Thymus (tissue), 11 donors: ENCODE results near the gene CCL4. TPM values are rescaled to one million over a fixed set of nuclear protein-coding genes. Genes with fewer than 3 reads are reported as not detected.
"Not testable (repeated sequence)": the region's sequence is repeated elsewhere in the genome, so short reads cannot be mapped to it uniquely, and the experiment has no call there.

ENCODE experiments used
- DNase-seq, 9 donors: peaks; one replicate each; pipeline ENCODE4 v3.0.0-alpha.2; 2013; ENCODE audit warnings: low spot score in 9 of 9, low read depth in 6 of 9, missing footprints in 1 of 9
- H3K27ac ChIP-seq, 2 donors: one replicate each; pipeline ENCODE4 v1.5.1; 2013; ENCODE audit warnings: control low read depth in 1 of 2, low read depth in 1 of 2, low read length in 1 of 2, mild to moderate bottlenecking in 1 of 2, moderate library complexity in 1 of 2
- H3K27me3 ChIP-seq, 2 donors: one replicate each; pipeline ENCODE4 v1.5.1; 2013; ENCODE audit warnings: low read length in 1 of 2; ENCODE audit not compliant: control insufficient read depth in 2 of 2, insufficient read depth in 1 of 2
- H3K36me3 ChIP-seq, 2 donors: one replicate each; pipeline ENCODE4 v1.5.1; 2013; ENCODE audit warnings: low read length in 1 of 2, mild to moderate bottlenecking in 1 of 2, moderate library complexity in 1 of 2; ENCODE audit not compliant: control insufficient read depth in 2 of 2, insufficient read depth in 2 of 2
- H3K4me1 ChIP-seq, 2 donors: one replicate each; pipeline ENCODE4 v1.5.1; 2013; ENCODE audit warnings: low read length in 2 of 2; ENCODE audit not compliant: control insufficient read depth in 2 of 2, insufficient read depth in 2 of 2
- H3K4me3 ChIP-seq, 2 donors: one replicate each; pipeline ENCODE4 v1.5.1; 2013; ENCODE audit warnings: low read length in 2 of 2, control low read depth in 1 of 2, mild to moderate bottlenecking in 1 of 2
- H3K9me3 ChIP-seq, 2 donors: one replicate each; pipeline ENCODE4 v1.5.1; 2013; ENCODE audit warnings: low read length in 1 of 2, mild to moderate bottlenecking in 1 of 2; ENCODE audit not compliant: control insufficient read depth in 2 of 2, insufficient read depth in 1 of 2
- WGBS: extraction: QIAGEN DNeasy Blood & Tissue Kit; methylation state at CpG from one replicate; pipeline ENCODE4 v1.1.7; 2013; 5-methylcytosine and 5-hydroxymethylcytosine counted together
- polyA plus RNA-seq: library from polyadenylated mRNA; stranded (reverse); fragments of 200-250 nt; gene quantifications from one replicate; pipeline ENCODE4 v1.2.3, GENCODE V29; 2013
- total RNA-seq: library from RNA; stranded (reverse); fragments of 120-200 nt; gene quantifications from one replicate; pipeline ENCODE4 v1.2.4, GENCODE V29; 2013
- donor health status: healthy.

The CCL4 gene
- total and polyA plus RNA-seq, 2 donors = 7.3 to 15.4 TPM

DNA sequence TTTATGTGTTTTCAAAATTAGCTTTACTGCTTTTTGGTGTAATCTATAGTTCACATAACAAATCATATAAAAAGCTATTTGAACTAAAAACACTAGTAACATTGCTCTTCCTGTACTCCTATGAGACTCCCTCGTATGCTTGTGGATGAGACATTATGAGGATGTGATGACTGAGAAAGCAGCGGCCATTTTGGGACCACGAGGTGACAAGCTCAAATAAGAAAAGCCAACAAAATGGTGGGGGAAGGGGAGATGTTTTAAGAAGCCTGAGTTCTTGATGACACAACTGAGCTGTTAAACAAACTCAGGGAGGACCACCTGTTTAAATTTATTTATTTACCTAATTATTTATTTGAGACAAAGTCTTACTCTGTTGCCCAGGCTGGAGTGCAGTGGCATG lies 35.1 kb upstream of the CCL4 start:
- no peak for DNase-seq
- Histone ChIP-seq H3K4me3 (no peak overlapping the region), H3K9me3 (no peaks in the 10 kb centered on the region), H3K27me3 (no peaks in the 10 kb centered on the region), H3K36me3 (no peaks in the 10 kb centered on the region), H3K27ac (no peak overlapping the region), H3K4me1 (no peaks in the 10 kb centered on the region)
- WGBS = 92% methylated on average over 3 of the region's 3 CpGs

DNA sequence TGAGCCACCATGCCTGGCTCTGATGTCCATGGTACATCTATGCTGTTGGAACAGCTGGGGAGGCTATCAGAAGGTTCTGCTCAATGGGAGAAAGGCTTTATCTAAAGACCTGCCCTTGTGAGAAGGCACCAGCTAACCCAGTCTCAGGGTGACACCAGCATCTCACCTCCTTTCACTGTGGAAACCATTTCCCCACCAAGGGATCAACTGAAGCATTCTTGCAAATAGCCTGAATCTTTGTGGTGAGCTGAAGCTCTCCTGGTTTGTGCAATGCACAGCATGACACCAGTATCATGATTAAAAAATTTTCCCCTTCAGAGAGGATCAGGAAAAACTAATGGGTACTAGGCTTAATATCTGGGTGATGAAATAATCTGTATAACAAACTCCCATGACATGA lies 34.5 kb upstream of the CCL4 start:
- no peaks in the 10 kb centered on the region for H3K9me3 ChIP-seq
- no peaks in the 10 kb centered on the region for H3K27me3 ChIP-seq
- H3K4me3 ChIP-seq = no peak overlapping the region
- no peaks in the 10 kb centered on the region for H3K4me1 ChIP-seq
- no peak overlapping the region for H3K27ac ChIP-seq
- no peak for DNase-seq
- no peaks in the 10 kb centered on the region for H3K36me3 ChIP-seq

DNA sequence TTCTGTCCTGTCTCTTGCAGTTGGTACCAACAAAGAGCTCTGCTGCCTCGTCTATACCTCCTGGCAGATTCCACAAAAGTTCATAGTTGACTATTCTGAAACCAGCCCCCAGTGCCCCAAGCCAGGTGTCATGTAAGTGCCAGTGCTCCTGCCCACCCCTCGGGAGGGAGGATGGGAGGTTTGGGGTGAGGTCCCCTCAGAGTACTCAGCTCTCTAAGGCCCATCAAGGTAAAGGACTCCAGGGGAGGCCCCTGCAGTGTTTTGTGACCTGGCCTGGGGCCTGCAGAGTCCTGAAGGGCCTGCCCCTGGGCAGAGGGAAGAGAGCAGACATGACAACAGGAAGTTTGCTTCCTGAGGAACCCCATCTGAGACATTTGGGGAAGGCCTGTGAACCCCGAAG lies 33.2 kb upstream of the CCL4 start:
- no peaks in the 10 kb centered on the region for H3K9me3 ChIP-seq
- no peak overlapping the region for H3K4me3 ChIP-seq
- H3K4me1 ChIP-seq = no peaks in the 10 kb centered on the region
- H3K27me3 ChIP-seq = no peaks in the 10 kb centered on the region
- WGBS = 74% methylated on average over 3 of the region's 3 CpGs
- no peaks in the 10 kb centered on the region for H3K36me3 ChIP-seq
- DNase-seq = no peak
- H3K27ac ChIP-seq = no peak overlapping the region

DNA sequence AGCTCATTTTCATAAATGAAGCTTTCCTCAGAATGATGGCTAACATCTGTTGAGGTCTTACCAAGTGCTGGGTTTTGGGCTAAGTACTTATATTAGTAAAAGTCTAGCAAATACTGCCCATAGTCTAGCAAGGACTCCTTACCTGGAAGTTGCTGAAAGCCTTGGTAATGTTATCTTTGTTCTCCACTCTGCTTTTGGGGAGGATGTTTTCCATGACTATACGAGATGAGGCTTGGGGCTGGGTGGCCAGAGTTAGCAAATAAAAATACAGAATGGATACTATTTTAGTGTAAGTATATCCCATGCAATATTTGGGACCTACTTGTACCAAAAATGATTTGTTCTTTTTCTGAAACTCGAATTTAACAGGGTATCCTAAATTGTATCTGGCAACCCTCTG lies 31.9 kb upstream of the CCL4 start:
- Histone ChIP-seq H3K36me3 (no peaks in the 10 kb centered on the region), H3K4me1 (no peaks in the 10 kb centered on the region), H3K9me3 (no peaks in the 10 kb centered on the region), H3K27me3 (no peaks in the 10 kb centered on the region), H3K27ac (no peak overlapping the region), H3K4me3 (no peak overlapping the region)
- WGBS = 91% methylated on average over 2 of the region's 2 CpGs
- DNase-seq = no peak

DNA sequence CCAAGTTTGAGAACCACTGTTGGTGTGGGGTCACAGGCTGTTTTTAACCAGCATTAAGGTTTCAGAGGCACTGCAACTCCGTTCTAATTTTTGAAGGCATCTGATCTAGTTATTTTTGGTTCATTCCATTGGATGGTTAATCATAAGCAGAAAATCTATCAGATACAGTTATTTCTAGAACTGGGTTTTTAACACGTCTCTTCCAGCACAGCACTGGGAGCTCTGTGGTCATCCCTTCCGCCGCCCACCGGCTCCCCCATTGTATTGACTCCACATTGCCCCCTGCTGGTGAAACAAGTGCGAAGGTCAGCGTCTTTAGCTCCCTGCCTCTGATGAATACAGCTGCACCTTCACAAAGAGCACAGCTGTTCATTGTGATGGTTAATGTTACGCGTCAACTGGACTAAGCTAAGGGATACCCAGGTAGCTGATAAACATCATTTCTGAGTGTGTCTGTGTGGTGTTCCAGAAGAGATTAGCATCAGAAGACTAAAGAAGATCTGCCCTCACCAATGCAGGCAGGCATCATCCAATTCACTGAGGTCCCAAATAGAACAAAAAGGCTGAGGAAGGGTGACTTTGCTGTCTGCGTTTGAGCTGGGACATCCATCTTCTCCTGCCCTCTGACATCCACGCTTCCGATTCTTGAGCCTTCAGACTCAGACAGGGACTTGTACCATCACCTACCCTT lies 31.1 kb upstream of the CCL4 start:
- H3K27ac ChIP-seq = no peak overlapping the region
- H3K4me3 ChIP-seq = no peak overlapping the region
- no peaks in the 10 kb centered on the region for H3K4me1 ChIP-seq
- no peaks in the 10 kb centered on the region for H3K9me3 ChIP-seq
- H3K36me3 ChIP-seq = no peaks in the 10 kb centered on the region
- 42% methylated on average over 12 of the region's 12 CpGs for WGBS
- no peaks in the 10 kb centered on the region for H3K27me3 ChIP-seq
- DNase-seq = peak in 7 of 9 donors; percentile 18 to 56 (median 29)

DNA sequence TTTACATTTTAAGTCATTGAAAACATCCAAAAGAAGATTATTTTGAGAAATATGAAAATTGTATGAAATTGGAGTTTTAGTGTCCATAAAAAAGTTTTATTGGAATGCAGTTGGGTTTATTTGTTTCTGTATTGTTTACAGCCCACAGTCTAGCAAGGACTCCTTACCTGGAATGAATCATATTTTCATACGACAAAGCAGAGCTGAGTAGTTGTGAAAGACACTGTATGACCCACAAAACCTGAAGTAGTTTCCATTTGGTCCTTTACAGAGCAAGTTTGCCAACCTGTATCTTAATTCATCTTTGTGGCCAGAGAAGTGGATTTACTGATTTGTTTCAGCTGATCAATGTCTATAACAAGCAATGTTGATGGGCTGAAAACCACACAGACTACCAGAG lies 29.3 kb upstream of the CCL4 start:
- no peak for DNase-seq
- Histone ChIP-seq H3K9me3 (no peaks in the 10 kb centered on the region), H3K27ac (no peak overlapping the region), H3K4me3 (no peak overlapping the region), H3K27me3 (no peaks in the 10 kb centered on the region), H3K36me3 (no peaks in the 10 kb centered on the region), H3K4me1 (no peaks in the 10 kb centered on the region)
- 94% methylated on average over 1 of the region's 1 CpG for WGBS

DNA sequence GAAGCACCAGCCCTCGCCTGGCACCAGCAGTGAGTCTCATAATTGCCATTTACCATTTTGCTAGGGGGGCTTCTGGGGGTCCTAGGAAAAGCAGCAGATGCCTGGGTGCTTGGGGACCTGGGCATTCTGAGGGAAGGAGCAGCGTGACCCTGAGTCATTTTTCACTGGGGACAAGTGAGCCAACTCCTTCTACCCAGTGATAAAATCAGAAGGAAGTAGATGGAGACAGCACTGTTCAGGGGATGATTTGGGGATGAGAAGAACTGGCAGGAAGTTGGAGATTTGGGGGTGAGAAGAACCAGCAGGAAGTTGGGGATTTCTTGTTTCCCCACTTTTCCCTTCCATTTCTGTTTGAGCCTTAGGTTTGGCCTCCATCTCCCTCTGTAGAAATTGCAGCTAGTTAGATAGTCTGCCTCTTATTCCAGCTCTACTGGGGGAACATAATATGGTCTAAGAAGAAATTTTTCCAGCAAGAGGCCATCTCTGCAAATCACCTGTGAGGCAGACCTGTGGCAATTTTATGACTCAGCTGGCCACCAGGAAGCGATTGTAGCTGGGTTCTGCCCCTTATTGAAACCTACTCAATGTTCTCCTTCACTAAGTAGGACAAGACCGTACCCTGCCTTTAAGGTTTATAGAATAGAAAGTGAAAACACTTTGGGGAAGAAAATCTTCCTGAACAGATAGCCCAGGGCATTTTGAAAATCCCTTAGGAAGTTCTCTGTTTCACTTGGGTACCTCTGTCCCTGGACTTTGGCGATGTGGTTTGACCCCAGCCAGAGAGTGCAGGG lies 21.8 kb upstream of the CCL4 start:
- H3K27me3 ChIP-seq, H3K36me3 ChIP-seq, DNase-seq, H3K4me1 ChIP-seq, H3K4me3 ChIP-seq, H3K9me3 ChIP-seq, H3K27ac ChIP-seq: not testable (repeated sequence)
- 91% methylated on average over 5 of the region's 5 CpGs for WGBS

DNA sequence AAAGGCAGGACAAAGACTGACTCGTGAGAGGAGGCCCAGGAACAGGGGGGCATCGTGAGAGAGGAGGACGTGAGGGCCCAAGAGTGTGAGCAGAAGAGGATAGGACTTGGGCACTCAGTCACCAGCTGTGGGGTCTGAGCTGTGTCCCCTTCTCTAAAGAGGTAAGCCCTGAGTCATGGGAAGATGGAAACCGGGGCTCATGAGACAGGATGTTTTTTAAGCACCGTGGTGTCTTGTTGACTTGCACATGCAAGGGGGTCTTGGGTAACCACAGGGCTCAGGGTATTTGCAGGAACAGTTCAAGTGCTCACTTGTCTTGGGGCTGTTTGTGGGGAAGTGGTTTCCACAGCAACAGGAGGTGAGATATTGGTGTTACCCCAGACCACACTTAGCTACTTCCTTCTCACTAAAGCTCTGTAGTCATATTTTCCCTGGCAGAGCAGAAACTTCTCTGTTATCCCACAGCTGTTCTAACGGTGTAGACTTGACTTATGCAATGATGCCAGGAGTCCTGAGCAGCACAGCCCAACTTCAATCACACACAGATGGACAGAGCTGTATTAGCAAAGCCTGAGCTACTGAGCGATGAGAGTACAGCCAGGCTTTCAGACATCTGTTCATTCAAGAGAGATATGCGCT lies 21.0 kb upstream of the CCL4 start:
- peak in 5 of 9 donors; percentile 2 to 58 (median 19) for DNase-seq
- 40% methylated on average over 8 of the region's 8 CpGs for WGBS
- not testable (repeated sequence) for H3K27me3 ChIP-seq, H3K9me3 ChIP-seq, H3K4me3 ChIP-seq, H3K36me3 ChIP-seq, H3K4me1 ChIP-seq
- H3K27ac ChIP-seq = peak overlapping the region in 1 of 2 donors; percentile 18

DNA sequence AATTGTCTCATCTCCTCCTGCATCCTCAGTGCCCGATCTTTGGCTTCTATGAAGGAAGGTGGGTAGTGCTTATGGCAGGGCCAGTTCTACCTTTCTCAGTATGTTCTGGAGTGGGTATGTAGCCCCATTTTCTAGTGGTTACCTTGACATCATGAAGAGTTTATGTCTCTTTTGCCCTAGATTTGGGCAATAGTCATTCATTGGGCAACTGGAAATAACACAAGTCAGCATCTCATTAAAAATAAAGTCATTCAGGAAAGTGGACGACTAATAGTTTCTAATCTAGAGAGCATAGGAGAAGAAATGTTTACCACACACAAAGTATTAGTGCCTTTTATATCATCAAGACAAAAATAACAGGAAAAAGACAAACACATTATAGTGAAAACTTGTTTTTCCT lies 19.9 kb upstream of the CCL4 start:
- H3K4me1 ChIP-seq, H3K27ac ChIP-seq: not testable (repeated sequence)
- WGBS = 94% methylated on average over 2 of the region's 2 CpGs

More for the DNA sequence above, 19.9 kb upstream of the CCL4 start:
- not testable (repeated sequence) for H3K9me3 ChIP-seq, H3K27me3 ChIP-seq, H3K36me3 ChIP-seq, DNase-seq, H3K4me3 ChIP-seq
